ENCODE data around the gene SLC25A23. TPM values are rescaled to one million over a fixed set of nuclear protein-coding genes. Genes with fewer than 3 reads are reported as not detected.

Gene SLC25A23
- total and polyA plus RNA-seq, 8 donors, result 16.3 to 39.4 (median 20.0) TPM

- no peak for FAIRE-seq
- H3K27me3 ChIP-seq, result no peaks in the 10 kb centered on the region
- H3K9me3 ChIP-seq, result no peaks in the 10 kb centered on the region
- intact Hi-C loops (cut with DNase I), result no loop called here
- no peaks in the 10 kb centered on the region for H3K4me1 ChIP-seq
- H3K36me3 ChIP-seq, result peaks cover 0 to 8% (median 6%) of the 10 kb centered on the region in 3 donors
- 25 to 32% methylated on average over 15 to 16 of the region's 16 CpGs for whole genome bisulfite sequencing, 2 donors
- TF ChIP-seq CTCF (IDR thresholded peaks at IDR 0.05), result no peak
- ATAC-seq, result peak in 1 of 4 donors; percentile 4
- H3K27ac ChIP-seq, result peak overlapping the region in 2 of 4 donors; percentile 22 to 98
- peak overlapping the region; percentile 63 to 83 (median 75) for H3K4me3 ChIP-seq
- DNase-seq, result peak in 3 of 6 donors; percentile 21 to 53 (median 36)
Measured at GRCh38 chr19:6458695-6459261, 814 bp downstream of the SLC25A23 start.

- FAIRE-seq, result no peak
- 90 to 93% methylated on average over 17 of the region's 17 CpGs for WGBS, 2 donors
- TF ChIP-seq CTCF (IDR thresholded peaks at IDR 0.05), result no peak
- Histone ChIP-seq H3K27ac (peak overlapping the region in 1 of 4 donors; percentile 98), H3K36me3 (peaks cover 0 to 13% (median 6%) of the 10 kb centered on the region in 3 donors), H3K4me1 (no peaks in the 10 kb centered on the region), H3K4me3 (peak overlapping the region in 1 of 4 donors; percentile 81), H3K9me3 (no peaks in the 10 kb centered on the region), H3K27me3 (no peaks in the 10 kb centered on the region)
- intact Hi-C loops (cut with DNase I), result no loop called here
- no peak for DNase-seq
- ATAC-seq, result no peak
Measured at GRCh38 chr19:6457958-6458694, 1.5 kb downstream of the SLC25A23 start.

- no peak for ATAC-seq
- FAIRE-seq, result no peak
- Histone ChIP-seq H3K9me3 (no peaks in the 10 kb centered on the region), H3K27me3 (no peaks in the 10 kb centered on the region), H3K4me1 (no peaks in the 10 kb centered on the region), H3K27ac (no peak overlapping the region), H3K36me3 (peaks cover 0 to 16% (median 6%) of the 10 kb centered on the region in 3 donors), H3K4me3 (no peak overlapping the region)
- DNase-seq, result no peak
- intact Hi-C loops (cut with DNase I), result no loop called here
- TF ChIP-seq CTCF (IDR thresholded peaks at IDR 0.05), result no peak
- 91 to 93% methylated on average over 15 of the region's 15 CpGs for WGBS, 2 donors
Measured at GRCh38 chr19:6455924-6456323, 3.7 kb downstream of the SLC25A23 start.

- Histone ChIP-seq H3K4me1 (no peaks in the 10 kb centered on the region), H3K4me3 (no peak overlapping the region), H3K27me3 (no peaks in the 10 kb centered on the region), H3K9me3 (no peaks in the 10 kb centered on the region), H3K27ac (no peak overlapping the region), H3K36me3 (peaks cover 0 to 16% (median 6%) of the 10 kb centered on the region in 3 donors)
- intact Hi-C loops (cut with DNase I), result no loop called here
- DNase-seq (peak in 1 of 6 donors; percentile 12), ATAC-seq (no peak), FAIRE-seq (no peak)
- no peak for TF ChIP-seq CTCF (IDR thresholded peaks at IDR 0.05)
- WGBS, 2 donors, result 97 to 98% methylated on average over 11 of the region's 11 CpGs
Measured at GRCh38 chr19:6453951-6454565, 5.5 kb downstream of the SLC25A23 start.

All from pancreas (tissue), 10 donors.